ENCODE data around the gene COG7.

DNA sequence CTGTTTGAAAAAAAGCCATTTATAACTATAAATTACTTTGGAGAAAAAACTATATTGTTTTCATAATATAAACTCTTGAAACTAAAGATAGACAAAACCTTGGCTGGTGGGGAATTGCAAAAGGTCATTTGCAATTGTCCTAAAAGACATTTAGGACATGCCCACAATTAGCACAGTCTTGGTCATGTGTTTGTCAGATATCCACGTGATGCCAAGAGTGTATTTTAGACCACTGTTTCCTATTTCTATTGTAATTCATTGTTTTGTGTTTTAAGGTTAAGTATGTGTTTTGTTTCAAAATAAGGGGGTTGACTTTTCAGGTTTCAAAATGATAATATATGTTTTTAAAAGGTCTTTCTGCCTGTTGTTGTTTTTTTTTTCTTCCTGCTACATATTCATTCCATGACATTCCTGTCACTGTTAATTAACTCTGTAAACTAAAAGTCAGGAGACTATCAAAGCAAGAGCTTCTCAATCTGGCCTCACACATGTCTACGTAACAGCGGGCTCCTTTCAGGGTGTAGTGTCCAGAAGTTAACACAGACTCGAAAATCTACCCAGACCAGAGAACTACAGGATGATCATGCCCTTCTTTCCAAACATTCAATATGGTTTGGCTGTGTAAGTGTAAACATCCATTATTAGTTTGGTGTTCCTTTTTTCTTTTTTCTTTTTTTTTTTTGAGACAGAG, 58.7 kb downstream of the COG7 start:
- TF ChIP-seq EZH2 (IDR thresholded peaks at IDR 0.05; ENCODE audit: low read length) = no peak
- TF ChIP-seq, protein P1, sequence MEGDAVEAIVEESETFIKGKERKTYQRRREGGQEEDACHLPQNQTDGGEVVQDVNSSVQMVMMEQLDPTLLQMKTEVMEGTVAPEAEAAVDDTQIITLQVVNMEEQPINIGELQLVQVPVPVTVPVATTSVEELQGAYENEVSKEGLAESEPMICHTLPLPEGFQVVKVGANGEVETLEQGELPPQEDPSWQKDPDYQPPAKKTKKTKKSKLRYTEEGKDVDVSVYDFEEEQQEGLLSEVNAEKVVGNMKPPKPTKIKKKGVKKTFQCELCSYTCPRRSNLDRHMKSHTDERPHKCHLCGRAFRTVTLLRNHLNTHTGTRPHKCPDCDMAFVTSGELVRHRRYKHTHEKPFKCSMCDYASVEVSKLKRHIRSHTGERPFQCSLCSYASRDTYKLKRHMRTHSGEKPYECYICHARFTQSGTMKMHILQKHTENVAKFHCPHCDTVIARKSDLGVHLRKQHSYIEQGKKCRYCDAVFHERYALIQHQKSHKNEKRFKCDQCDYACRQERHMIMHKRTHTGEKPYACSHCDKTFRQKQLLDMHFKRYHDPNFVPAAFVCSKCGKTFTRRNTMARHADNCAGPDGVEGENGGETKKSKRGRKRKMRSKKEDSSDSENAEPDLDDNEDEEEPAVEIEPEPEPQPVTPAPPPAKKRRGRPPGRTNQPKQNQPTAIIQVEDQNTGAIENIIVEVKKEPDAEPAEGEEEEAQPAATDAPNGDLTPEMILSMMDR (optimal IDR thresholded peaks at IDR 0.05 in 1 of 3, IDR thresholded peaks at IDR 0.05 in 1 of 3, conservative IDR thresholded peaks at IDR 0.05 in 1 of 3; ENCODE audit: extremely low read depth in 1 of 3, insufficient read depth in 2 of 3, low read length in 3 of 3) = no peak

All from keratinocyte (primary cell).